Right lobe of liver (tissue), 6 donors: Measurements from ENCODE around the gene TRIM24. TPM values are rescaled to one million over a fixed set of nuclear protein-coding genes. Genes with fewer than 3 reads are reported as not detected.

ENCODE experiments used
- ATAC-seq, 4 donors: fragments of 200-7000 bp; cut with Tn5 transposase; one replicate each; pipeline ENCODE4 v1.9.1; 2020; ENCODE audit warnings: mild to moderate bottlenecking in 4 of 4, moderate library complexity in 4 of 4
- DNase-seq, 3 donors: peaks; one replicate each; pipeline ENCODE4 v3.0.0-alpha.2; 2020
- H3K27ac ChIP-seq, 3 donors: fragments of 200-600 bp; one replicate each; pipeline ENCODE4 v1.8.0; 2022
- H3K27me3 ChIP-seq, 2 donors: fragments of 200-600 bp; one replicate each; pipeline ENCODE4 v1.8.0; 2022
- H3K36me3 ChIP-seq, 4 donors: fragments of 200-600 bp; sonication (generic) in 1 of 4; one replicate each; pipeline versions ENCODE4 v1.5.1 to v1.8.0; 2017 to 2022; ENCODE audit warnings: control low read depth in 1 of 4
- H3K4me1 ChIP-seq, 4 donors: fragments of 200-600 bp; sonication (generic) in 1 of 4; one replicate each; pipeline versions ENCODE4 v1.5.1 to v1.8.0; 2017 to 2022; ENCODE audit warnings: control low read depth in 1 of 4
- H3K4me3 ChIP-seq, 3 donors: fragments of 200-600 bp; one replicate each; pipeline ENCODE4 v1.8.0; 2022
- H3K9me3 ChIP-seq, 4 donors: fragments of 200-600 bp; sonication (generic) in 1 of 4; one replicate each; pipeline versions ENCODE4 v1.5.1 to v1.8.0; 2017 to 2022; ENCODE audit warnings: control low read depth in 1 of 4
- CTCF ChIP-seq, 4 donors: fragments of 200-600 bp in 3 of 4; fragments of 450-650 bp in 1 of 4; IDR thresholded peaks; one replicate each; pipeline versions ENCODE4 v1.5.1 to v1.8.0; 2016 to 2022; ENCODE audit warnings: antibody characterized with exemption in 4 of 4, mild to moderate bottlenecking in 2 of 4
- POLR2A ChIP-seq: fragments of 450-650 bp; IDR thresholded peaks from one replicate; pipeline ENCODE4 v1.6.1; 2017; ENCODE audit warnings: antibody characterized with exemption, mild to moderate bottlenecking
- WGBS: methylation state at CpG from one replicate; pipeline ENCODE4 v1.1.6; 2018; ENCODE audit warnings: low coverage, low lambda C conversion rate; ENCODE audit not compliant: insufficient coverage; ENCODE audit errors: missing lambda C conversion rate; 5-methylcytosine and 5-hydroxymethylcytosine counted together
- intact Hi-C, 2 donors: fragments of 100-400 bp; cut with DNase I; formaldehyde crosslinking; loops; one replicate each; pipeline versions ENCODE4 v1.11.2 to v1.14.1; 2022
- total RNA-seq, 6 experiments: library from RNA; depleted of rRNA in 2 of 6; stranded (reverse); fragments of >200 nt in 2 of 6; fragmentation: NEBNext Ultra II Directional in 3 of 6; extraction: Animal tissue kit (Norgen Biotek cat#: 25700) in 3 of 6; gene quantifications; one replicate each; pipeline versions ENCODE4 v1.1.0 to v1.2.4, GENCODE V29; 2016 to 2023
- donor health status: DM: no; HTN: yes; CAD: no.
- donor health status: DM: no; HTN: no; CAD: no.
- donor health status: DM: no; HTN: no; CAD: no.
- donor health status: DM: no; HTN: yes; CAD: no.
- donor health status: DM: no; HTN: yes; CAD: no.

Gene TRIM24
- total RNA-seq, 6 experiments from 2014 or later: 14.5 to 18.9 (median 16.5) TPM

GRCh38 chr7:138556771-138557484 lies 96.9 kb downstream of the TRIM24 start:
- 88% methylated on average over 3 of the region's 3 CpGs for WGBS
- ATAC-seq: no peak
- H3K4me3 ChIP-seq: no peak overlapping the region
- no peak for DNase-seq
- H3K27me3 ChIP-seq: no peaks in the 10 kb centered on the region
- peaks cover 0 to 43% (median 26%) of the 10 kb centered on the region in 4 donors for H3K36me3 ChIP-seq
- no peak overlapping the region for H3K27ac ChIP-seq
- no peaks in the 10 kb centered on the region for H3K9me3 ChIP-seq
- intact Hi-C loops: no loop called here
- TF ChIP-seq CTCF (IDR thresholded peaks at IDR 0.05) (no peak), POLR2A (no peak)
- no peaks in the 10 kb centered on the region for H3K4me1 ChIP-seq

DNA sequence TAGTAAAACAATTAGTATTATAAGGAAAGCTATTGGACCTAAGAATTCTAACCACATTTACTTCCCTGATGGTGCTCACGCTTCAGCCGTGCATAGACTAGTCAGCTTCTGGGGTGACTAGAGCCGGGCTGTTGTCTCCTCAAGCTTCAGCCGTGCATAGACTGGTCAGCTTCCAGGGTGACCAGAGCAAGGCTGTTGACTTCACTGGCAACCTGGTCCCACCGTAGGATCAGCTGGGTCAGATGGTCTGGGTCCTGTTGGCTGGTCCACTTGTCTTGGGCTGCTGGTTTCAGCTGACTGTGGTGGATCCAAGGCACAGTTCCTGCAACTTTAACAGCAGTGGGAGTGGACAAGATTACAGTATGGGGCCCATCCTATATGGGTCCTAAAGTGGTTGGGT lies 99.4 kb downstream of the TRIM24 start:
- peaks cover 0 to 29% (median 16%) of the 10 kb centered on the region in 4 donors for H3K36me3 ChIP-seq
- no CpG with 5 or more reads among the region's 5 CpGs for WGBS
- H3K27ac ChIP-seq: no peak overlapping the region
- intact Hi-C loops: no loop called here
- H3K9me3 ChIP-seq: no peaks in the 10 kb centered on the region
- no peak for TF ChIP-seq POLR2A
- no peak for TF ChIP-seq CTCF (IDR thresholded peaks at IDR 0.05)
- no peaks in the 10 kb centered on the region for H3K27me3 ChIP-seq
- no peak for ATAC-seq
- peaks cover 0 to 5% (median 2%) of the 10 kb centered on the region in 4 donors for H3K4me1 ChIP-seq
- no peak for DNase-seq
- no peak overlapping the region for H3K4me3 ChIP-seq

DNA sequence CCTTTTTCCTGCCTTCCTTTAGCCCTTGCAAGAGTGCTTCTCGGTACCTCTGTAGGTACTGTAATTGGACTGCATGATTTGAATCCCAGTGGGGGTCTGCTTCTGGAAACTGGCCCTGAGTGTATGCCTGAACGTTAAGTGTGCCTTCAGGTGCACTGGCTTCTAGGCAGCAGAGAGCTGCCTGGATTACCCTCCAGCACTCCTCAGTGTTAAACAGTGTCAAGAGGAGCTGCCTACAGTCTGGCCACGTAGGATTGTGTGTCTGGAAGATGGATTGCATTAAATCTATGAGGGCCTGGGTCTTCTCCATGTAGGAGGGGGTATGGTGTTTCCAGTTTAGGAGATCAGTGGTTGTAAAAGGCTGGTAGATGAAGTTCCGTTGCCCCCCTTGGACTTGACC lies 103.7 kb downstream of the TRIM24 start:
- 46% methylated on average over 3 of the region's 4 CpGs for WGBS

DNA sequence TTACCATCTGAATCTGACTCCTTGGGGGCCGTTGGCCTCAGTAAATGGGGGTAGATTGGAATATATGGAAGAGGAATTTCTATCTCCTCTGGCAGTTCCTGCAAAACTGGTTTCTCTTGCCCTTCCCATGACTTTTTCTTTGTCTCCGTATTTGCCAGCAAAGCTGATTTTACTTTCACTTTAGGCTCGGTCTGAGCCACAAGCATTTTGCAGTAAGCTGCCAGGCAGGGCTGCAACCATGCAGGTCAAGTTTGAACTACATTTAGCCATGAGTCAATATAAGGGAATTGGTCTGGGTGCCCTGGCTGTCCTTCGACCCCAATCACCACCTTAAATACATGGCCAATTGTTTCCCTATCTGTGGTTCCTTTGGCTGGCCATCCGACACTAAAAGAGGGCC lies 104.3 kb downstream of the TRIM24 start:
- DNase-seq (peak; percentile 60 to 76 (median 60)), ATAC-seq (peak; percentile 77 to 82 (median 79))
- intact Hi-C loops: no loop called here
- WGBS: 39% methylated on average over 4 of the region's 5 CpGs
- Histone ChIP-seq H3K4me3 (peak overlapping the region; percentile 30 to 48 (median 43)), H3K27ac (peak overlapping the region; percentile 62 to 83 (median 81)), H3K9me3 (no peaks in the 10 kb centered on the region), H3K27me3 (no peaks in the 10 kb centered on the region), H3K4me1 (peaks cover 0 to 24% (median 9%) of the 10 kb centered on the region in 4 donors), H3K36me3 (peaks cover 0 to 18% (median 3%) of the 10 kb centered on the region in 4 donors)
- TF ChIP-seq CTCF (IDR thresholded peaks at IDR 0.05) (no peak), POLR2A (no peak)

More for the DNA sequence above, 103.7 kb downstream of the TRIM24 start:
- no peaks in the 10 kb centered on the region for H3K27me3 ChIP-seq
- ATAC-seq (peak; percentile 16 to 27 (median 20)), DNase-seq (no peak)
- TF ChIP-seq CTCF (IDR thresholded peaks at IDR 0.05) (no peak), POLR2A (no peak)
- peak overlapping the region; percentile 30 to 48 (median 43) for H3K4me3 ChIP-seq
- H3K9me3 ChIP-seq: no peaks in the 10 kb centered on the region
- intact Hi-C loops: no loop called here
- peak overlapping the region; percentile 62 to 83 (median 81) for H3K27ac ChIP-seq
- H3K4me1 ChIP-seq: peaks cover 0 to 24% (median 9%) of the 10 kb centered on the region in 4 donors
- H3K36me3 ChIP-seq: peaks cover 0 to 12% (median 3%) of the 10 kb centered on the region in 4 donors
